Kidney (tissue), 14 donors: ENCODE results near the gene CLEC2L. TPM values are rescaled to one million over a fixed set of nuclear protein-coding genes. Genes with fewer than 3 reads are reported as not detected.

Experiments
- DNase-seq, 5 donors: peaks; one replicate each; pipeline ENCODE4 v3.0.0-alpha.2; 2013 to 2020
- FAIRE-seq: peaks from 2 replicates; lab custom pipeline; 2012; peaks lifted over from hg19 to GRCh38; lab: Jason Lieb, UNC
- H3K27ac ChIP-seq, 2 donors: one replicate each; pipeline ENCODE4 v1.7.0; 2013; ENCODE audit warnings: low read depth in 2 of 2, low read length in 2 of 2, inconsistent platforms in 1 of 2
- H3K27me3 ChIP-seq: one replicate; pipeline ENCODE4 v1.7.1; 2013; ENCODE audit warnings: low read length, inconsistent platforms; ENCODE audit not compliant: control insufficient read depth, insufficient read depth
- H3K36me3 ChIP-seq, 3 donors: one replicate each; pipeline versions ENCODE4 v1.7.0 to v1.7.1; 2013; ENCODE audit warnings: low read length in 3 of 3, control low read depth in 1 of 3, inconsistent platforms in 1 of 3; ENCODE audit not compliant: insufficient read depth in 3 of 3, control insufficient read depth in 2 of 3
- H3K4me1 ChIP-seq, 3 donors: one replicate each; pipeline versions ENCODE4 v1.7.0 to v1.7.1; 2013; ENCODE audit warnings: low read length in 3 of 3, inconsistent platforms in 1 of 3, low read depth in 1 of 3; ENCODE audit not compliant: control insufficient read depth in 2 of 3, insufficient read depth in 2 of 3
- H3K4me3 ChIP-seq, 3 donors: one replicate each; pipeline versions ENCODE4 v1.7.0 to v1.8.1; 2013; ENCODE audit warnings: low read length in 3 of 3, control low read depth in 1 of 3, inconsistent platforms in 1 of 3
- H3K9ac ChIP-seq, 3 donors: one replicate each; pipeline versions ENCODE4 v1.7.0 to v1.7.1; 2013; ENCODE audit warnings: low read length in 3 of 3, control low read depth in 1 of 3, inconsistent platforms in 1 of 3
- H3K9me3 ChIP-seq, 3 donors: one replicate each; pipeline versions ENCODE4 v1.7.0 to v1.7.1; 2013; ENCODE audit warnings: low read length in 3 of 3, control low read depth in 1 of 3, inconsistent platforms in 1 of 3; ENCODE audit not compliant: control insufficient read depth in 2 of 3, insufficient read depth in 1 of 3
- CTCF ChIP-seq: IDR thresholded peaks from 3 replicates; pipeline ENCODE4 v1.5.1; 2012; ENCODE audit warnings: mild to moderate bottlenecking, moderate library complexity, borderline replicate concordance; ENCODE audit not compliant: insufficient read depth; ENCODE audit errors: extremely low read depth
- intact Hi-C: fragments of 100-400 bp; cut with DNase I; formaldehyde crosslinking; loops from one replicate; pipeline ENCODE4 v1.11.1; 2022
- polyA plus RNA-seq: library from polyadenylated mRNA; stranded (reverse); fragments of 350-450 nt; fragmentation: Illumina TruSeq; extraction: RNeasy Lipid Tissue Mini Kit (QIAGEN cat#74804); gene quantifications from one replicate; pipeline ENCODE4 v1.2.3, GENCODE V29; 2014; ENCODE audit warnings: low read depth, low replicate concordance; ENCODE audit not compliant: insufficient read depth
- total RNA-seq: library from RNA; stranded (reverse); fragmentation: NEBNext Ultra II Directional; extraction: Animal tissue kit (Norgen Biotek cat#: 25700); gene quantifications from one replicate; pipeline ENCODE4 v1.2.1, GENCODE V29; 2021
- donor health status: control.
- donor health status: control.
- donor health status: control.
- donor health status: control.
- donor health status: control.
- donor health status: DM: yes; HTN: yes; CAD: no.
- donor health status: Normal renal cell carcinoma (clear cell type).

Gene CLEC2L
- total and polyA plus RNA-seq, 2 donors from 2014 or later = not detected

- H3K9me3 ChIP-seq = peaks cover 0 to 6% (median 0%) of the 10 kb centered on the region in 3 donors
- no peaks in the 10 kb centered on the region for H3K27me3 ChIP-seq
- H3K36me3 ChIP-seq = no peaks in the 10 kb centered on the region
- DNase-seq (peak in 1 of 5 donors; percentile 58), FAIRE-seq (no peak)
- TF ChIP-seq CTCF = no peak
- intact Hi-C loops = no loop called here
- H3K27ac ChIP-seq = no peak overlapping the region
- H3K4me1 ChIP-seq = no peaks in the 10 kb centered on the region
- no peak overlapping the region for H3K4me3 ChIP-seq
- H3K9ac ChIP-seq = no peak overlapping the region
These were observed 33.4 kb upstream of the CLEC2L start for GRCh38 chr7:139490130-139490529.

GRCh38 chr7:139492293-139492692 lies 31.2 kb upstream of the CLEC2L start:
- H3K36me3 ChIP-seq = no peaks in the 10 kb centered on the region
- intact Hi-C loops = no loop called here
- TF ChIP-seq CTCF = no peak
- peaks cover 0 to 3% (median 0%) of the 10 kb centered on the region in 3 donors for H3K4me1 ChIP-seq
- no peak overlapping the region for H3K4me3 ChIP-seq
- no peak for FAIRE-seq
- no peak overlapping the region for H3K27ac ChIP-seq
- H3K27me3 ChIP-seq = no peaks in the 10 kb centered on the region
- peaks cover 0 to 6% (median 0%) of the 10 kb centered on the region in 3 donors for H3K9me3 ChIP-seq
- no peak overlapping the region for H3K9ac ChIP-seq
- no peak for DNase-seq

- TF ChIP-seq CTCF = no peak
- DNase-seq (no peak), FAIRE-seq (no peak)
- H3K9me3 ChIP-seq = peaks cover 0 to 6% (median 0%) of the 10 kb centered on the region in 3 donors
- no peak overlapping the region for H3K9ac ChIP-seq
- no peak overlapping the region for H3K4me3 ChIP-seq
- H3K36me3 ChIP-seq = no peaks in the 10 kb centered on the region
- H3K4me1 ChIP-seq = peaks cover 0 to 3% (median 0%) of the 10 kb centered on the region in 3 donors
- no peaks in the 10 kb centered on the region for H3K27me3 ChIP-seq
- intact Hi-C loops = no loop called here
- H3K27ac ChIP-seq = no peak overlapping the region
These were observed 28.5 kb upstream of the CLEC2L start for GRCh38 chr7:139494835-139495579.
